Parathyroid adenoma (tissue), 2 donors: ENCODE data around the gene PPID.
A peak's percentile ranks its signal among the peaks of the same experiment; 100 is the strongest.

ENCODE experiments used
- H2AFZ ChIP-seq: fragments of 300-600 bp; sonication (generic); one replicate; pipeline ENCODE4 v1.7.0; 2017; ENCODE audit warnings: antibody characterized with exemption, mild to moderate bottlenecking
- H3K27ac ChIP-seq: fragments of 300-600 bp; sonication (generic); one replicate; pipeline ENCODE4 v1.7.0; 2017
- H3K27me3 ChIP-seq: fragments of 300-600 bp; sonication (generic); one replicate; pipeline ENCODE4 v1.7.0; 2017; ENCODE audit warnings: low read length; ENCODE audit not compliant: control insufficient read depth, insufficient read depth
- H3K36me3 ChIP-seq: fragments of 300-600 bp; sonication (generic); one replicate; pipeline ENCODE4 v1.7.0; 2017; ENCODE audit warnings: low read length; ENCODE audit not compliant: control insufficient read depth, insufficient read depth
- H3K4me1 ChIP-seq: fragments of 300-600 bp; sonication (generic); one replicate; pipeline ENCODE4 v1.7.0; 2017; ENCODE audit warnings: control low read depth
- H3K4me2 ChIP-seq: fragments of 300-600 bp; sonication (generic); one replicate; pipeline ENCODE4 v1.7.0; 2017; ENCODE audit warnings: low read length
- H3K4me3 ChIP-seq: fragments of 300-600 bp; sonication (generic); one replicate; pipeline ENCODE4 v1.7.0; 2017; ENCODE audit warnings: low read depth, low read length
- H3K79me2 ChIP-seq: fragments of 300-600 bp; sonication (generic); one replicate; pipeline ENCODE4 v1.7.0; 2017; ENCODE audit warnings: control low read depth
- H3K9ac ChIP-seq: fragments of 300-600 bp; sonication (generic); one replicate; pipeline ENCODE4 v1.7.0; 2017; ENCODE audit warnings: mild to moderate bottlenecking
- H3K9me3 ChIP-seq: fragments of 300-600 bp; sonication (generic); one replicate; pipeline ENCODE4 v1.7.0; 2017; ENCODE audit warnings: low read length; ENCODE audit not compliant: control insufficient read depth
- TF ChIP-seq, protein P1 (sequence below): fragments of 300-600 bp; sonication (generic); IDR thresholded peaks from one replicate; pipeline ENCODE4 v1.7.0; 2017; ENCODE audit warnings: antibody characterized with exemption, mild to moderate bottlenecking
- donor health status: primary hyperparathyroidism.

Gene PPID

DNA sequence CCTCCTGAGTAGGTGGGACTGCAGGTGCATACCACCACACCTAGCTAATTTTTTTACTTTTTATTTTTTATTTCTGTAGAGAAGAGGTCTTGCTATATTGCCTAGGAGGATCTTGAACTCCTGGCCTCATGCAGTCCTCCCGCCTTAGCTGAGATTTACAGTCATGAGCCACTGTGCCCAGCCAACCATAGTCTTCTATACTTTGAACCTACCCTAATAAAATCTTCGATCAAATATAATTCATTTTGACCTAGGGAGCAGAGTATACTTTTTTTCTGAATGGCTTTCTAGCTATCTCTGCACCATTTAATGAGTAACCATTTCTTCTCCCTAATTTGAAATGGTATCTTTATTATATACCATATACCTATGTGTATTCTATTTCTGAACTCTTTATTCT, 44.4 kb downstream of the PPID start:
- H2AFZ ChIP-seq, result no peak overlapping the region
- no peaks in the 10 kb centered on the region for H3K9me3 ChIP-seq
- H3K4me3 ChIP-seq, result no peak overlapping the region
- no peak overlapping the region for H3K9ac ChIP-seq
- H3K4me2 ChIP-seq, result no peak overlapping the region
- no peaks in the 10 kb centered on the region for H3K36me3 ChIP-seq
- H3K27ac ChIP-seq, result no peak overlapping the region
- no peaks in the 10 kb centered on the region for H3K27me3 ChIP-seq
- TF ChIP-seq, protein P1, sequence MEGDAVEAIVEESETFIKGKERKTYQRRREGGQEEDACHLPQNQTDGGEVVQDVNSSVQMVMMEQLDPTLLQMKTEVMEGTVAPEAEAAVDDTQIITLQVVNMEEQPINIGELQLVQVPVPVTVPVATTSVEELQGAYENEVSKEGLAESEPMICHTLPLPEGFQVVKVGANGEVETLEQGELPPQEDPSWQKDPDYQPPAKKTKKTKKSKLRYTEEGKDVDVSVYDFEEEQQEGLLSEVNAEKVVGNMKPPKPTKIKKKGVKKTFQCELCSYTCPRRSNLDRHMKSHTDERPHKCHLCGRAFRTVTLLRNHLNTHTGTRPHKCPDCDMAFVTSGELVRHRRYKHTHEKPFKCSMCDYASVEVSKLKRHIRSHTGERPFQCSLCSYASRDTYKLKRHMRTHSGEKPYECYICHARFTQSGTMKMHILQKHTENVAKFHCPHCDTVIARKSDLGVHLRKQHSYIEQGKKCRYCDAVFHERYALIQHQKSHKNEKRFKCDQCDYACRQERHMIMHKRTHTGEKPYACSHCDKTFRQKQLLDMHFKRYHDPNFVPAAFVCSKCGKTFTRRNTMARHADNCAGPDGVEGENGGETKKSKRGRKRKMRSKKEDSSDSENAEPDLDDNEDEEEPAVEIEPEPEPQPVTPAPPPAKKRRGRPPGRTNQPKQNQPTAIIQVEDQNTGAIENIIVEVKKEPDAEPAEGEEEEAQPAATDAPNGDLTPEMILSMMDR, result no peak
- H3K4me1 ChIP-seq, result no peaks in the 10 kb centered on the region
- no peaks in the 10 kb centered on the region for H3K79me2 ChIP-seq

DNA sequence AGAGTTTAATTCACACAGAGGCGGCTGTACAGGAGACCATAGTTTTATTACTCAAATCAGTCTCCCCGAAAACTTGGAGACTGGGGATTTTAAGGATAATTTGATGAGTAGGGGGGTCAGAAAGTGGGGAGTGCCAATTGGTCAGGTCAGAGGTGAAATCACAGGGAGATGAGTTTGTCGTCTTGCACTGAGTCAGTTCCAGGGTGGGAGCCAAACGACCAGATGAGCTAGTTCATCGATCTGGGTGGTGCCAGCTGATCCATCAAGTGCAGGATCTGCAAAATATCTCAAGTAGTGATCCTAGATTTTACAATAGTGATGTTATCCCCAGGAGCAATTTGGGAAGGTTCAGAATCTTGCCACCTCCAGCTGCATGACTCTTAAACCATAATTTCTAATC, 47.1 kb downstream of the PPID start:
- Histone ChIP-seq H3K36me3 (no peaks in the 10 kb centered on the region), H3K27me3 (no peaks in the 10 kb centered on the region), H3K4me2 (no peak overlapping the region), H2AFZ (no peak overlapping the region), H3K4me1 (no peaks in the 10 kb centered on the region), H3K79me2 (peaks cover 8% of the 10 kb centered on the region), H3K27ac (no peak overlapping the region), H3K4me3 (no peak overlapping the region), H3K9me3 (no peaks in the 10 kb centered on the region), H3K9ac (no peak overlapping the region)
- TF ChIP-seq, protein P1, result no peak

DNA sequence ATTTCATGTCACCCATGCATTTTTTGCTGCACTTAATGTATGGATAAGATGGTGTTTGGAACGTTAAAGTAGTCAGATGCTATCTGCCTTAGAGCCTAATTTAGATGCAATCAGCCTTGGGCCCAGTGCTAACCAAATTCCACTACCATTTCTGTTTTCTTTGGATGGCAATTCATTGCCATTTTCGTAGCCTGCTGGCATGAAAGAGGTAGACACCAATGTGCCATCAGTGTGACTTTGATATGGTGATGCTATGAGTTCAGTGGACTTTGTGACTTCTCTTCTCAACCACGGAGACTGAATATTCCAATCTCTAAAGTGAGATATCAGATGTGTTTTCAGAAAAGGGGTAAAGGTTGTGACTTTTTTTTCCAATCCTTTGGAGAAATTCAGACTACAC, 49.6 kb downstream of the PPID start:
- no peak overlapping the region for H3K4me2 ChIP-seq

DNA sequence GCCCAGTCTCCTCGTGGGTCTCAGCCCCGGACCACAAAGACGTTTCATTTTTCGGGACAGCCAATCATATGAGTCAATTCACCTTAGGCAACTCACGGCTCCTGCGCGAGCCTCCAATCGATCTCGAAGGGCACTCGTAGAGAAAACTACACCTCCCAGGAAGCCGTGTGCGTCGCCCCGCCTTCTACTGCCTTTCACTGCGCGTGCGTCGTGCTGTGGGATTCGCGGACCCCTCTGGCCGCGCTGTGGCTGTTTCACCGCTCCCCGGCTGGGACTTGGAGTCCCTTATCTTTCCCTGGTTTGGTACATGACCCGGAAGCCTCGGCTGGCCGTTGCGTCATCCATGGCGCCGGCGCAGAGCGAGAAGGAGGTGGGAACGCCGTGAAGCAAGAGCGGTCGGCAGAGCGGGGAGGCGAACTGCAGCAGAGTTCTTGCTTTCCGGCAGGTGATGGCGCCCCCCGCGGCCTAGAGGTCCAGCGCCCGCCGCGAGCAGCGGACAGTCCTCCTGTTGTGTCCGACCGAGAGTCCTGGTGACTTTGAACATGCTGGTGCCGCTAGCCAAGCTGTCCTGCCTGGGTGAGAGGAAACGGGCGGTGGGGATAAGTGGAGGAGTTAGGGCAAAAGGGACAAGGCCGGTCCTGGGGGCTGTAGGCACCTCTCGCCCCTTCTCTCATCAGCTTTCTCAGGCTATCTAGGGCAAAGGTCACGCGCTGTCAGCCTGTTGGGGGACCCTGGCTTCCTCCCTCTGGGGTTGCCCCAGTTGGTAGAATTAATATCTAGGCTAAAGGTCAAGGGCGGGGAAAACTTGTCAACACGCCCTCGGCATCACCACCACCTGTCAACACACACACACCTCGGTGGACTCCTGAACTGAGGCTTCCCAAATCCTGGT, 51.0 kb downstream of the PPID start, which contains the start of gene ETFDH:
ETFDH (plus strand) TSS at position 382 of the 892 bp plus-strand sequence; CDS start at position 543, 161 bp downstream.
- Histone ChIP-seq H3K4me3 (peak within 1 kb of the TSS; percentile 89), H3K79me2 (peaks cover 8% of the 10 kb centered on the region), H3K9me3 (no peaks in the 10 kb centered on the region), H3K36me3 (no peaks in the 10 kb centered on the region), H3K9ac (peak within 1 kb of the TSS; percentile 61), H3K4me1 (no peaks in the 10 kb centered on the region), H3K27me3 (no peaks in the 10 kb centered on the region), H3K27ac (peak within 1 kb of the TSS; percentile 94), H2AFZ (peak within 1 kb of the TSS; percentile 95), H3K4me2 (peak within 1 kb of the TSS; percentile 64)
- TF ChIP-seq, protein P1, result peak; percentile 67

More for the DNA sequence above, 49.6 kb downstream of the PPID start:
- Histone ChIP-seq H3K4me3 (no peak overlapping the region), H3K36me3 (no peaks in the 10 kb centered on the region), H3K9me3 (no peaks in the 10 kb centered on the region), H3K4me1 (no peaks in the 10 kb centered on the region), H3K27ac (no peak overlapping the region), H3K9ac (no peak overlapping the region), H3K27me3 (no peaks in the 10 kb centered on the region), H2AFZ (no peak overlapping the region), H3K79me2 (peaks cover 8% of the 10 kb centered on the region)
- TF ChIP-seq, protein P1, result no peak

DNA sequence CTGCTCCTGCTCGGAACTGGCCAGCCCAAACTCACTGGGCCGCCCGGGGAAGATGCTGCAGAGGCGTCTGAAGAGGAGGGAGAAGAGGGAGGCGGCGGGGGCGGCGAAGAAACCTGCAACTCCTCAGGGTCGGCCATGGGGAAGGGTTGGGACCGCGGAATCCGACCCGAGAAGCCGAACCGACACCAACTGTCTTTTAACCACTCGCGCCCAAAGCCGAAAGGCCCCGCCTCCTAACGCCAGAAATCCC, 51.6 kb downstream of the PPID start, which contains the start of gene C4orf46:
C4orf46 (minus strand) TSS at position 223 of the 250 bp plus-strand sequence; CDS start at position 137, 86 bp downstream.
- Histone ChIP-seq H3K79me2 (peaks cover 8% of the 10 kb centered on the region), H3K36me3 (no peaks in the 10 kb centered on the region), H3K27ac (peak within 1 kb of the TSS; percentile 94), H3K4me2 (peak within 1 kb of the TSS; percentile 64), H3K4me3 (peak within 1 kb of the TSS; percentile 89), H3K9me3 (no peaks in the 10 kb centered on the region), H2AFZ (peak within 1 kb of the TSS; percentile 95), H3K4me1 (no peaks in the 10 kb centered on the region), H3K27me3 (no peaks in the 10 kb centered on the region), H3K9ac (peak within 1 kb of the TSS; percentile 61)
- TF ChIP-seq, protein P1, result no peak
